AG04449 (cell line): ENCODE data around the gene HTRA1.

Source experiments
- CTCF ChIA-PET: fragments of 350-600 bp; formaldehyde crosslinking; extraction: SDS; loops from one replicate; lab custom pipeline; 2021; ENCODE audit warnings: antibody characterized with exemption; lab: Yijun Ruan, JAX
- POLR2A ChIA-PET: fragments of 400-600, 350-600 bp; formaldehyde crosslinking; extraction: SDS; loops from one replicate; lab custom pipeline; 2020; ENCODE audit warnings: antibody characterized with exemption, inconsistent platforms; lab: Yijun Ruan, JAX
- DNase-seq: peaks from one replicate; pipeline ENCODE4 v3.0.0-alpha.2; 2010; ENCODE audit warnings: low read depth, low spot score
- H3K4me3 ChIP-seq: 2 replicates; pipeline ENCODE4 v1.5.1; 2011; ENCODE audit warnings: low read depth, mild to moderate bottlenecking, control low read depth, low read length
- TF ChIP-seq, protein P1 (sequence below): IDR thresholded peaks from one replicate; pipeline ENCODE4 v1.5.1; 2011; ENCODE audit warnings: mild to moderate bottlenecking, moderate library complexity, low read length, control low read depth, inconsistent platforms; ENCODE audit not compliant: insufficient read depth; ENCODE audit errors: missing control alignments

Gene HTRA1

GRCh38 chr10:122481296-122482056, 20.1 kb downstream of the HTRA1 start:
- ChIA-PET POLR2A (no interaction called here), CTCF (no interaction called here)
- TF ChIP-seq, protein P1, sequence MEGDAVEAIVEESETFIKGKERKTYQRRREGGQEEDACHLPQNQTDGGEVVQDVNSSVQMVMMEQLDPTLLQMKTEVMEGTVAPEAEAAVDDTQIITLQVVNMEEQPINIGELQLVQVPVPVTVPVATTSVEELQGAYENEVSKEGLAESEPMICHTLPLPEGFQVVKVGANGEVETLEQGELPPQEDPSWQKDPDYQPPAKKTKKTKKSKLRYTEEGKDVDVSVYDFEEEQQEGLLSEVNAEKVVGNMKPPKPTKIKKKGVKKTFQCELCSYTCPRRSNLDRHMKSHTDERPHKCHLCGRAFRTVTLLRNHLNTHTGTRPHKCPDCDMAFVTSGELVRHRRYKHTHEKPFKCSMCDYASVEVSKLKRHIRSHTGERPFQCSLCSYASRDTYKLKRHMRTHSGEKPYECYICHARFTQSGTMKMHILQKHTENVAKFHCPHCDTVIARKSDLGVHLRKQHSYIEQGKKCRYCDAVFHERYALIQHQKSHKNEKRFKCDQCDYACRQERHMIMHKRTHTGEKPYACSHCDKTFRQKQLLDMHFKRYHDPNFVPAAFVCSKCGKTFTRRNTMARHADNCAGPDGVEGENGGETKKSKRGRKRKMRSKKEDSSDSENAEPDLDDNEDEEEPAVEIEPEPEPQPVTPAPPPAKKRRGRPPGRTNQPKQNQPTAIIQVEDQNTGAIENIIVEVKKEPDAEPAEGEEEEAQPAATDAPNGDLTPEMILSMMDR, result no peak
- no peak overlapping the region for H3K4me3 ChIP-seq
- DNase-seq, result no peak

- DNase-seq, result no peak
- ChIA-PET POLR2A (no interaction called here), CTCF (interaction anchor here (0.8 kb wide), 1 partner anchor 10 kb away, joined by 3 read pairs; no protein-coding TSS in a partner anchor)
- H3K4me3 ChIP-seq, result no peak overlapping the region
- TF ChIP-seq, protein P1, result no peak
Observed at GRCh38 chr10:122484276-122485060, 23.1 kb downstream of the HTRA1 start.

- ChIA-PET CTCF (no interaction called here), POLR2A (no interaction called here)
- H3K4me3 ChIP-seq, result no peak overlapping the region
- no peak for DNase-seq
- TF ChIP-seq, protein P1, result no peak
Observed at GRCh38 chr10:122485670-122486069, 24.3 kb downstream of the HTRA1 start.

GRCh38 chr10:122486406-122487080, 25.2 kb downstream of the HTRA1 start:
- POLR2A ChIA-PET, result no interaction called here
- TF ChIP-seq, protein P1, result no peak
- no peak overlapping the region for H3K4me3 ChIP-seq
- no peak for DNase-seq
- CTCF ChIA-PET, result no interaction called here

DNA sequence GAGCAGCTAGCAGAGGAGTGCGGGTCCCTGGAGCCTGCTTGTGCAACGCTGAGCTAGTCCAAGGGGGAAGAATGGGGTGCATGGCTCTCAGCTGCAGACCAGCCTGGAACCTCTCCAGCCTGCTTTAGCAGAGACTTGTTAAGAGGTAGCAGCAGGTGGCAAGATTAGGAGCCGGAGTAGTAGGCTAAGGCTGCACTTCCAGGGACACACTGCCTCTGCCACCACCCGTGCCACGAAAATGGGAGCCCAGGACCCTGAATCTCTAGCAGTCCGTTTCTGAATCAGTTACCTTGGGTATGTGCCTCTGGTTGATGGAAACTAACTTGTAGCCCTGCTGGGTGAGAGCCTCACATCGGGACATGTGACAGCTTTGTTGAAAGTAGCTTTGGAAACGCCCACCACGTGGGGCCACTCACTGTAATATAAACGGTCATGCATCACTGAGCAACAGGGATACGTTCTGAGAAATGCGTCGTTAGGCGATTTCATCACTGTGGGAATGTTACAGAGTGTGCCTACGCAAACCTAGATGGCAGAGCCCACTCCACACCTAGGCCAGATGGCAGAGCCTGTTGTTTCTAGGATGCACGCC, 25.9 kb downstream of the HTRA1 start:
- no peak overlapping the region for H3K4me3 ChIP-seq
- TF ChIP-seq, protein P1, result no peak
- ChIA-PET POLR2A (no interaction called here), CTCF (no interaction called here)
- DNase-seq, result no peak
